HuH-7 (cell line): Measurements from ENCODE around the gene ENTHD1.
"Not testable (repeated sequence)": the region's sequence is repeated elsewhere in the genome, so short reads cannot be mapped to it uniquely, and the experiment has no call there.

ENCODE experiments used
- DNase-seq: peaks from one replicate; pipeline ENCODE4 v3.0.0; 2011; ENCODE audit warnings: low spot score

The ENTHD1 gene

GRCh38 chr22:39925273-39925672 lies 31.7 kb upstream of the ENTHD1 start:
- no peak for DNase-seq

DNA sequence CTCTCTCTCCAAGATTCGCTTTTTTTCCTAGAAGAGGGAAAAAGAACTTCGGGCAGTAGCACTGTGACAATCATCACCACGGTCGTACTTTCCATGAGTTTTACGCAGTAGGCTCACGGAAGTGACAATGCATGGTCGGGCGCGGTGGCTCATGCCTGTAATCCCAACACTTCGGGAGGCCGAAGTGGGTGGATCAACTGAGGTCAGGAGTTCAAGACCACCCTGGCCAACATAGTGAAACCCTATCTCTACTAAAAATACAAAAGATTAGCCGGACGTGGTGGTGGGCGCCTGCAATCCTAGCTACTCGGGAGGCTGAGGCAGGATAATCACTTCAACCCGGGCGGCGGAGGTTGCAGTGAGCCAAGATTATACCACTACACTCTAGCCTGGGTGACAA lies 30.7 kb upstream of the ENTHD1 start:
- no peak for DNase-seq

GRCh38 chr22:39923696-39924095 lies 30.1 kb upstream of the ENTHD1 start:
- no peak for DNase-seq

GRCh38 chr22:39920134-39920743 lies 26.7 kb upstream of the ENTHD1 start:
- no peak for DNase-seq

DNA sequence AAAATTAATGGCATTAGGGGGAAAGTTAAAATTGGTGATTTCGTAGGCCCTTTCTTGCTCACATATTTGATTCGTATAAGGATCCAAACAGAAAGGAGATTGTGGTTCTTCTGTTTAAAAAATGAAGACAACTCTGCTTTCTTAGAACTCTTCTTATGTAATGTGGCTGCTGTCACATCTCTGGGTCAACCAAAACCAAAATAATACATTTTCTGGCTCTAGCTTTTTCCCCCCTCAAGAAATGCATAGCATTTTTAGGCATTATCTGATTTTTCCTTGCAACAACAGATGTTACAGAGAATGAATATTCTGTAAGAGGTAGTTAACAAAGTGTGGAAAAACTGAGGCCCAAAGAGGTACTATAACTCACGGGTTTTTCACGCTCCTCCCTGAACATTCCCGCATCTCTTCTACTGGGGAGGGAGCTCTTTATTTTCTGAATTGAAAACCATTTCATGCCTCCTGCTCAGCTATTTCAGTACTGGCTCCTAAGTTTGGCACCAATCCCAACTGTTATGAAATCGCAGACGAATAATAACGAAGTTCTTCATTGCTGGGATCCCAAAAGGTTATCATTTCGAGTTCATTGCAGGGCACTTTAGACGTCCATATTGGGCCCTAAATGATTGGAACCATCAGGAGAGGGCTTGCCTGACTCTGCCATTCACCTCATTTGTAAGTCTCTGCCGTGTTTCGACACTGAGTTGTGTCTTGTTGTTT lies 24.4 kb upstream of the ENTHD1 start:
- DNase-seq, result no peak

GRCh38 chr22:39917197-39917643 lies 23.7 kb upstream of the ENTHD1 start:
- no peak for DNase-seq

DNA sequence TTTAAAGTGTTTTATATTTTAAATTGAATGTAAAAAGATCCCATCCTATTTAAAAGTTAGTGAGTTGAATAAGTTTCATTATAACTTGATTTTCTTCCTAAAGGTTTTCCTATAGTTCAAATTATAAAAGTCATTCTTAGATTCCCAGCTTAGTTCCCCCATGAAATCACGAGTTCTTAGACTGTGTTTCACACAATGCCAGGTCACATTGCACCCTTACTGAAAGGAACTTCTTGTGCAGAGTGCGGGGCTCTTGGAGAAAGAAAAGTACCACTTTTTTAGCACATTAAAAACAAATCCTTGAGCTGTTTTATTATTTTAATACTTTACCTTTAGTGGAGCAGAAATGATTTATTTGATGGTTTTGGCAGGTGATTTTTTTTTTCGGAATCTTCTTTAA lies 22.9 kb upstream of the ENTHD1 start:
- no peak for DNase-seq

DNA sequence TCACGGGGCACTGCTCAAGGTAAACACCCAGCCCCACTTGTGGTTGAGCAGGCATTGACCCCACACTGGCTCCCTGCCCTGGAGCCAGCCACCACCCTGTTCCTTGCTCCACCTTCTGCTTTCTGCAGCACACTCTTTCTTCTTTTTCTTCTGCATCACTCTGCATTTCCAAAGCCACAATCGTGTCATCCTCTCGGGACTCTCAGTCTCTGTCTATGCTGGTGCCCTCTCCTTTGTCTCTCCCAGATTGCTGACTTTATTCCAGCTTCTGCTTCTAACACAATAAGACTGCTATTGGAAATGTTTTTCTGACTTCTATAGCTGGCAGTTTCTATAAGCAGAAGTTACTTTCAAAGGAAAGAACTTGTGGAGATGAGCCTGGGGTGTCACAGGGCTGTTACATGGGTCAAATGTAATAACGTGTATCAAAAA lies 21.8 kb upstream of the ENTHD1 start:
- no peak for DNase-seq

- DNase-seq, result no peak
Observed at GRCh38 chr22:39914584-39914983, 21.0 kb upstream of the ENTHD1 start.

DNA sequence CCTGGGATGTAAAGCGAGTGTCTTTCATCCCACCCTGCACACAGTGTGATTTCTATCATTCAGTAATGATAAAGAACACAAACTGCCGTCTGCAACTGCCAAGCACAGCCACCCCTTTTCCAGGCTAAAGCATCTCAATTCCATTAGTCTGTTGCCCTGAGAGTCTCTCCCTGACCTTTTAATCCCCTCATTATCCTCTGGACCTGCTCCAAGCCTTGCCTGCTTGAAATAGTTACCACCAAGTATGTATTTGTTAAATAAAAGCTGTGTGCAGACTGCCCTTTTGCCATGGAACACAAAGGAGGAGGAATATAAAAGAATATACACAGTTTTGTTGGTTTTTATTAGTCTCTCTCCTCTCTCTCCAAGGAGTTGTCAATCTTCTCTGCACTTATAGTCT lies 20.3 kb upstream of the ENTHD1 start:
- DNase-seq, result no peak

DNA sequence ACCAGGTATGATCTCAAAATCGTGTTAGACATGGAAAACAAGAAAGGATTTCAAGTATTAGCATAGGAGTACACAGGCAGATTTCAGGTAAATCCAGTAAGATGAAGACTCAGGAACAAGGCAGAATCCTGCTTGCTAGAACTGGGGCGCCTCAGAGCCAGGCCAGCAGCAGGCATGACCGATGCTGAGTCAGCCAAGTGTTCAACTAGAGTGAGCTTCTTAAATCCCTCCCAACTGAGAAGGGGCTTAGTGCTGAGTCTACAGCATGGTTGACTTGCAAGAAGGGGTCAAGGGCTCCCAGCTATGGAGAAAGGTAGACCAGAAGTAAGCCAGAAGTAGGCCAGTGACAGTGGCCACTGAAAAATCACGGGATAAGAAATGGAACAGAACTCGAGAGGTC lies 19.8 kb upstream of the ENTHD1 start:
- no peak for DNase-seq

- no peak for DNase-seq
Observed at GRCh38 chr22:39910876-39911613, 17.5 kb upstream of the ENTHD1 start.

- no peak for DNase-seq
Observed at GRCh38 chr22:39908737-39909136, 15.2 kb upstream of the ENTHD1 start.

- no peak for DNase-seq
Observed at GRCh38 chr22:39908136-39908535, 14.6 kb upstream of the ENTHD1 start.

- DNase-seq, result no peak
Observed at GRCh38 chr22:39907605-39908097, 14.1 kb upstream of the ENTHD1 start.

DNA sequence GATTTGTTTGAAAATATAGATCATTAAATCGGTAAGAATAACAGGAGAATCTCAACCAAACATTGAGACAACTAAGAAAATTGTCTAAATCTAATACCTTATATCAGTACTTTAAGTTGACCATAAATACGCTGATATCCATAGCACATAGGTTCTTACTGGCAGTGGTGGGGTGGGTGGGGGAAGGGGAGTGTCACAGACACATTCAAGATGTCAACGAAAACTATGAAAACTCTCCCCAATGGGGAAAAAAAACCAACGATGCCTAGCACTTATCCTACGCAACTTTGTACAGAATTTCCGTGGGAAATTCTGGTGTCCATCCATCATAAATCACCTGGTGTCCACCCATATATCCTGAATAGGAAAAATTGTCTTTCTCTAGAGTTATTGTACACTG lies 13.5 kb upstream of the ENTHD1 start:
- DNase-seq, result no peak

DNA sequence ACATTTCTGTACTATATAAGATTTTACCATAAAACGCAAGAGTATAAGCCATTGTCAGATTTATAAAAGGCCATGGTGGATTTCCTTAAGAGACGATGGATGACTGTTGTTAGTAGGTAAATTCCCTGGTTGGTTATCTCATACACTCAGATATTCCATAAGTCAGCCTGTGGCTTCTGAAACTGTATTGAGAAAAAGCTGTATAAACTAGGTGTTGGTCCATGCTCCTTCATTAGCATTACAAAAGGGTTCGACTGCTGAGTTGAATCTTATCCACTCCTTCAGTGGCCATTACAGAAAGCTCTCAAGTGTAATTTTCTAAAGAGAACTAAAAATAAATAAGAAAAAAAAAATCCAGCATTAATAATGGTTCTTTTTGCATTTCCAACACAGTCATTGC lies 12.6 kb upstream of the ENTHD1 start:
- no peak for DNase-seq

DNA sequence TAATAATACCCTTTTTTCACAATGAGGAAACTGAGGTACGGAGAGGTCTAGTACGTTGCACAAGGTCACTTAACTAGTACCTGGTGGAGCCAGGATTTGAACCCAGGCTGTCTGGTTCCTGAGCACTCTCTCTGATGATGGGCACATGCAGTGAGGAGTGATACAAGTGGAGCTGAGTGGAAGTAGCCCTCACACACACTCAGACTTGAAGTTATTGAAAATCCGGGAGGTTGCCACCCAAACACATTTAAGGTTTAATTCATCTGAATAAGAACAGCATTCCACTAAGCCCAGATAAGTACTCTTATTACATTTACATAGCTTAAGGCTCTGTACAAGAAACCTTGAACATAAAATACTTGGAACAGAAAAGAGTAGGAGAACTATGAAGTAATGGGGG lies 12.1 kb upstream of the ENTHD1 start:
- DNase-seq, result no peak

DNA sequence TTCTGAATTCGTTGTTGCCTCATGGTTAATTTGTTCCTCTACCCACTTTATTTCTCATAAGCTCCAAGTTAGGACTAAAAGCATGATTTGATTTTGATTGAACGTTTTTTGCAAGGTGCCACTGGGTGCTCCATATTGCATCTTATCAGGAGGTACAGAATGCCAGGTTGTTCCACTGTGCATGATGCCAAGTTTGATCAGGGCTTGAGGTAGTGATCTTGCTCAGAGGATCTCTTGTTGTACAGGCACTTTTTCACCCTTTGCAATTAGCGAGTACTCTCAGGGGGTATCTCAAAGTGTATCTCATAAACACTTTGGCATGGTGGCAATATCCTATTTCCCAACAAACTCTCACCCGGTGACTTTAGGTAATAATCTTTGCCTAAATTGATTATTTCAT lies 11.3 kb upstream of the ENTHD1 start:
- DNase-seq, result no peak

DNA sequence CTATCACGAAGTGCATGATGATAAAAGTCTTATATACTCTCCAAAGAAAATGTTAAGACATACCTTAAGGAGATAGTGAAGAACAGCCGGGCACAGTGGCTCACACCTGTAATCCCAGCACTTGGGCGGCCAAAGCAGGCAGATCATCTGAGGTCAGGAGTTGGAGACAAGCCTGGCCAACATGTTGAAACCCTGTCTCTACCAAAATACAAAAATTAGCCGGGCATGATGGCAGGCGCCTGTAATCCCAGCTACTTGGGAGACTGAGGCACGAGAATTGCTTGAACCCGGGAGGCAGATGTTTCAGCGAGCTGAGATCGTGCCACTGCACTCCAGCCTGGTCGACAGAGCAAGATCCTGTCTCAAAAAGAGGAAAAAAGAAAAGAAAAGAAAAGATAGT lies 10.5 kb upstream of the ENTHD1 start:
- DNase-seq, result not testable (repeated sequence)

- no peak for DNase-seq
Observed at GRCh38 chr22:39901565-39902146, 8.1 kb upstream of the ENTHD1 start.

DNA sequence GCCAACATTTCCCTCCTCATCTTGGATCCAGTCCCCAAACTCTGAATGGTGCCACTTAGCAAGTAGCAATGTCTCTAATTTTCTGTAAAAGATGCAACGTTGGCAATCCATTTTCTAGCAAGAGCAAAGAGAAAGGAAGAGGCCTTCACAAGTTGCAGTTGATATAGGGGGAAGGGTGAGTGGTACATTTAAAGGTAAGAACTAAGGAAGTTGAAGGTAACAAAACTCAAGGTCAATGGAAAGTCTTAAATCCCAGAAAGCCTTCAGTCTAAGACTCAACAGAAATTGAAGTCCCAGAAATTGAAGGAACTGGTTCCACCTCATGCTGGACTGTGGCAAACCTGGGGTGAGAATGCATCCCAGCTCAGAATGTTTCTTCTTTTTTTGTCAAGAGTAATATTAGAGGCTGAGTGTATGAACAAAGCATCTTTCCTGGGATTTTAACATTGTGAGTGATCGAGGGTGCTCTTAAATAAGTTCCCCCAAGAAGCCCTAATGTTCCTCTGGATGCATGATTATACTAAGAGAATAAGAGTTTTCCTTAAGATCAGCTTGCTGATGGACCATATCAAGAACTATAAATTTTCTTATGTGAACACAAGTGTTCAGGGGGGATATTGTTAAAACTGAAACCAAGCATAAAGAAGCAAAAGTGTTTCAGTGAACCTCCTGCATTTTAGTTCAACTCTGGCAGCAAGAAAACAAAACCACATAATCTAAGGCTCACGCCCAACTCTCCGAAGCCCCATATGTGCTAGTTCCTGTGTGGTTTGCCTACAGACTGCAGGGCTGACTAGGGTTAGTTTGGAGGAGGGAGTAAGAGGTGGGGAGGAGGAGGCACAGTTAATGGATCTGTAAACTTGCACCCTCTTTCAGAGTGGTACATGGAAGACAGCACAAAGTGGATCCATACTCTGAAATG lies 7.0 kb upstream of the ENTHD1 start, which contains the start of gene GRAP2:
GRAP2 (plus strand) TSS at position 779 of the 922 bp plus-strand sequence. CDS start 46,023 bp downstream, outside the sequence.
- no peak for DNase-seq
